Hindlimb muscle (tissue), 1 donor: ENCODE data around the gene PIK3C2G. TPM values are rescaled to one million over a fixed set of nuclear protein-coding genes. Genes with fewer than 3 reads are reported as not detected.
"Not testable (repeated sequence)": the region's sequence is repeated elsewhere in the genome, so short reads cannot be mapped to it uniquely, and the experiment has no call there.

Source experiments
- DNase-seq: peaks from one replicate; pipeline ENCODE4 v3.0.0-alpha.2; 2013
- polyA plus RNA-seq: library from polyadenylated mRNA; unstranded; fragments of 120-200 nt; gene quantifications from one replicate; pipeline ENCODE4 v1.2.1, GENCODE V29; 2013; ENCODE audit not compliant: insufficient read length

Gene PIK3C2G
- polyA plus RNA-seq, 1 donor: 0.12 TPM

DNA sequence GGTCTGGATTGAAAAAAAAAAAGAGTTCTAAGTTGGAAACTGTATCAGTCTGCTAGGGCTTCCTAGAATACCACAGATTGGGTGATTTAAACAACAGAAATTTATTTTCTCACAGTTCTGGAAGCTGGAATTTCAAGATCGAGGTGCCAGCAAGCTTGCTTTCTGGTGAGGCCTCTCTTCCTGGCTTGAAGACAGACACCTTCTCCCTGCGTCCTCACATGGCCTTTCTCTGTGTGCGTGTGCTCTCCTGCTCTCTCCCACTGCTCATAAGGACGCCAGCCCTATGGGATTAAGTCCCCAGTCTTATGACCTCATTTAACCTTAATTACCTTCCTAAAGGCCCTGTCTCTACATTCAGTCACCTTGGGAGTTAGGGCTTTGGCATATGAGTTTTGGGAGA, 215.5 kb downstream of the PIK3C2G start:
- no peak for DNase-seq

- no peak for DNase-seq
These were observed 217.9 kb downstream of the PIK3C2G start for GRCh38 chr12:18479256-18479655.

DNA sequence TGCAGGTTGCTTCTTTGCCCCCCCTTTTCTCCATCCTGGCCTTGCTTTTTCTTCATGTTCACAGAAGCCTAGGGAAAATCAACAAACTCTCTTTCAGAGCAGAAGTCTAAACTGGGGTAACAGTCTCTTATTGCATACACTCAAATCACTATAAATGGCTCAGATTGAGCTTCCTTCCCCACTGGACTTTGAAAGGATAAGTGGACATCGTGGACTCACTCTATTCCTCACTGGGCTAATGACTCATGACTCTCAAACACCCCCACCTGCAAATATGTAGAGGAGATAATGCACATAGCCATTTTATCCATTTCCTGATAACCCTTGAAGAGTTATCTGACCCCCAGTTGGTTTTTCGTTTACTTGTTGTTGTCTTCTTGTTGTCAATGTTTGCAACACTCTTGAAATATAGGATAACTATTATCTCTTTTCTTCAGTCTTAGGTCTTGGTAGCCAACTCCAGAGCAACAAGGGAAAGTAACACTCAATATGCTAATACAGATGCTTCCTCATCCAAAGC, 221.3 kb downstream of the PIK3C2G start:
- no peak for DNase-seq

GRCh38 chr12:18483698-18484325, 222.5 kb downstream of the PIK3C2G start:
- DNase-seq: no peak

- no peak for DNase-seq
These were observed 224.7 kb downstream of the PIK3C2G start for GRCh38 chr12:18486036-18486435.

GRCh38 chr12:18487509-18487908, 226.2 kb downstream of the PIK3C2G start:
- DNase-seq: no peak

- DNase-seq: no peak
These were observed 231.2 kb downstream of the PIK3C2G start for GRCh38 chr12:18492372-18493025.

DNA sequence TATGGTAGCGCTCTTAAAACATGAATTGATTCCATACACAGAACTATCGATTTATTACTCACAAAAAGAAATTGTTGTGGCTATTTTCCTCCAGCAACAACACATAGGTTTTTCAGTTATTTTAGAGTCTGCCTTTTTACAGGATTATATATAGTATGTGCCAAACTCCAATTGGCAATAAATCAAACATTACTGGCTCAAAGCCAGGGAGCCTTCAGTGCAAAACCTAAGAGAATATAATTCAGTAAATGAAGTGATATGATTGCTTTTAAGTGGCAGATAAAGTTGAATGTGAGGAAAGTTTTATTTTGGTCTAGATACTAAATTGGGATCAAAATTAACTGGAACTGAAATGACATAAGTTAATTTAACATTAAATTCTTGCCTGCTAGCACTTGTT, 234.8 kb downstream of the PIK3C2G start:
- no peak for DNase-seq

DNA sequence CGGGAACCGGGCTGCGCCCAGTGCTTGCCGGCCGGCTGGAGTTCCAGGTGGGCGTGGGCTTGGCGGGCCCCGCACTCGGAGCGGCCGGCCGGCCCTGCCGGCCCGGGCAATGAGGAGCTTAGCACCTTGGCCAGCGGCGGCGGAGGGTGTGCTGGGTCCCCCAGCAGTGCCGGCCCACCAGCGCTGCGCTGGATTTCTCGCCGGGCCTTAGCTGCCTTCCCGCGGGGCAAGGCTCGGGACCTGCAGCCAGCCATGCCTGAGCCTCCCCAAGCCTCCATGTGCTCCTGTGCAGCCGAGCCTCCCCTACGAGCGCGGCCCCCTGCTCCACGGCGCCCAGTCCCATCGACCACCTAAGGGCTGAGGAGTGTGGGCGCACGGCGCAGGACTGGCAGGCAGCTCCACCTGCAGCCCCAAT, 238.8 kb downstream of the PIK3C2G start:
- DNase-seq: not testable (repeated sequence)

GRCh38 chr12:18500736-18501135, 239.4 kb downstream of the PIK3C2G start:
- not testable (repeated sequence) for DNase-seq

DNA sequence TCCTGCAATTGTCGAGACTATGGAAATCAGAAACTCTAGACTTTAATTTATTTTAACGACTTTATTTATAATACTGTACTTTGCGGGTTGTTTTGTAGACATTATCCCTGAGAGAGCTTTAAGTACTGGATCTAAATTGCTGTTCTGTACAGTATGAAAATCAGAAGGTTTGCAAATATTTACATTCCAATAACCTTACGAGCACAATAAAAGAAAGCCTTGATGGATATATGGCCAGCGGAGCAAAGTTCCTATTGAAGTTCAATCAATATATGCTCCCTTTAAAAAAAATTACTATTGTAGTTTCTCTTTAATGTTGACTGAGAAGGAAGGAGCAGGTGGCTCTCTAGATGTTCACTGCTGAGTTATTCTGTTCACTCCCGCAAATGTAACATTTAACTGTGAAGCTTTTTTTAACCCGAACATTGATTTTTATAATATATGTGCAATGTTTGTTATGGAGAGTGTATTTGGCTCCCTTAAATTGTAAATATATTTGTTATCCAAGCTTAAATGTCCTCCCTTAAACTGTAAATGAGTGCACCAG, 241.2 kb downstream of the PIK3C2G start:
- DNase-seq: no peak

DNA sequence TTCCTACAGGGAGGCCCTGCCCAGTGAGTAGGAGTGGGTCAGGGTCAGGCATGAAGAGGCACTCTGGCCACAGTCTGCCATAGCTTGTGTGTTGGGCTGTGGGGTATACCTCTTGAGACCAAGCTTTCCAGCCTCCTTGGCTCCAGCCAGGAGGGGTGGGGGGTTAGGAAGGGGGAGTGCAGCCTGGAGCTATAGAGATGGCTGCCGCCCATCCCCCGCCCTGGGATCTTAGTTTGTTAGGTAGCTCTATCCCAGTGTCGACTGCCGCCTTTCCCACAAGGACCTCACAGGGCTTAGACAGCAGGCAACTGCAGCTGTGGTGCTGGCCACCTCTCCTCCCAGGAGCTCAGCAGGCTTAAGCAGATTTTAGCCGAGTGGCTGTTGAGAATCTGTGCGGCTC, 260.1 kb downstream of the PIK3C2G start:
- DNase-seq: no peak

DNA sequence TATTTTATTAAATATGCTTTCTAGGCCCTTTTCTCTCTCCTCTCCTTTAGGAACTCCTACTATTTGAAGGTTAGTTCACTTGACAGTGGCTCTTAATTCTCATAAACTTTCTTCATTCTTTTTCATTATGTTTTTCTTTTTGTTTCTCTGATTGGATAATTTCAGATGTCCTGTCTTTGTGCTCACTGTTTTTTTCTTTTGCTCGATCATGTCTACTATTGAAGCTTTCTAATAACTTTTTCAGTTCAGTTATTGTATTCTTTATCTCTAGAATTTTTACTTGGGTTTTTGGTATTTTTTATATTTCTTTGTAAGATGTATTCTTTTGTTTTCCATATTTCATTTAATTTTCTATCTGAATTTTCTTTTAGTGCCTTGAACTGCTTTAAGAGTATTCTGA, 261.5 kb downstream of the PIK3C2G start:
- DNase-seq: no peak

GRCh38 chr12:18542497-18542896, 281.2 kb downstream of the PIK3C2G start:
- not testable (repeated sequence) for DNase-seq

DNA sequence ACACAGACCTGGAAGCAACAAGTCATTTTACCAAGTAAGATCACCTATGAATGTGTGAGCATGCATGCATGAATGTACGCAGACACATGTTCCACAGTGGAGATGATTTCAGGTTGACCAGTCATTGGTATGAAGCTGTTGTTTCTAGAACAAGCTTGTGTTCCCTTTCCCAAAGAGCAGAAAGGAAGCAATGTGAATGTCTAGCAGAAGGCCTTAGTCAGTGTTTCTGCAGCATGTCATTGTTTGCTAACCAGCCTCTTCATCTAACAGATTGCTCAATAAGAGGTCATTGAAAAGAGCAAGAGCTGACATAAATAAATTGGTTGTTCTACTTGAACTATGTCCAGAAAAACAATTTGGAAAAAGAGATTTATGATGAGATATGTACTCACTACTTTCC, 285.1 kb downstream of the PIK3C2G start:
- DNase-seq: no peak

DNA sequence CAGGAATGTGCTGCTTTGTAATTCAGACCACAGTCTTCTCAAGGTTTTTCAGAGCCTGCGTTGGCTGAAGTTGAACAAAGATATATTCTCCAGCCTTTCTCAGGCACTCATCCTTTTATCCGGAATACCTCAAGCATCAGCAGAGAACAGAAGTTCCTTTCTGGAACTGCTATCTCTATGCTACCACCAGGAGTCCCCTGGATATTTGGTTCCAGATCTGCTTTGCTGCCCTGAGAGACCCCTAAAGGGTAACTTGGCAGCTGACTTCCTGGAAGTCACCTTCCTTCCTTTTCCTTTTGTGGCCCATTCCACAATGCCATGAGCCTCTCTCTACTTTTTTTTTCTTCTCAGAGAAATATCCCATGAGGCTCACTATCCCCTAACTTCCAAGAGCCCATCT, 288.3 kb downstream of the PIK3C2G start:
- no peak for DNase-seq

- DNase-seq: peak; percentile 26
These were observed 289.8 kb downstream of the PIK3C2G start for GRCh38 chr12:18551106-18551505.

DNA sequence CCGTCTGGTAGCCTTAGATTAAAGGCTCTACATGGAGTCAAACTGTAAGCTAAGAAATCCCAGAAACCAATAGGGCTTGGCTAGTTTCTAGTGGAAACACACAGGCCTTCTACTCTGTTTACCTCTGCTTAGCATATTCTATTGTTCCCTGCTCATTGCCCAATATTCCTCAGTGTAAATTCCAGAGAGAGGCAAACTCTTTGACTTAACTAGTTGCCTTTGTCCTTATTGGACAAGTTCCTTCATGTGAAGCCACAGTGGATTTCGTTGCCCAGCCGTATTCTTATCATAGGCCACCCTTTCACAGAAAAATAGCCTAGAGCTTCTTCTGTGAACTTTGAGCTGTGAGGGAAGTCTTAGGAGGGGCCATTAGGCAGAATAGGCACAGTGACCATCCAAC, 290.4 kb downstream of the PIK3C2G start:
- no peak for DNase-seq

- no peak for DNase-seq
These were observed 291.5 kb downstream of the PIK3C2G start for GRCh38 chr12:18552829-18553228.

DNA sequence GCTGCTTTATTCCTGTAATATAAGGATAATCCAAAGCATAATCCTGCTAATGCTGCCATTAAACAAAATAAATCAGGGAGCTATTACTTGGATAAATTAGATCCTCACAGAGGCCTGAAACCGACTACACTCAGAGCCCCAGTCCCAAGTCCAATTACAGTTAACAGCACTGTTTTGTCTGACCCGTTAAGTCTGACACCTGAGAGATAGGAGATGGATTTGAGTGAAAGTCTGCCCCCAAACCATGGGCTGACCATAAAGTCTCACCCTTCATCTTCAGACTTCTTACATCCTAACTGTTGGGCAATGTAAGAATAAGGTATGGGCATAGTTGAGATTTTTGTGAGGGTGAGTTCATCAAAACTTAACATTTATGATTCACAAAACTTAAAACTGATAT, 294.8 kb downstream of the PIK3C2G start:
- DNase-seq: no peak

DNA sequence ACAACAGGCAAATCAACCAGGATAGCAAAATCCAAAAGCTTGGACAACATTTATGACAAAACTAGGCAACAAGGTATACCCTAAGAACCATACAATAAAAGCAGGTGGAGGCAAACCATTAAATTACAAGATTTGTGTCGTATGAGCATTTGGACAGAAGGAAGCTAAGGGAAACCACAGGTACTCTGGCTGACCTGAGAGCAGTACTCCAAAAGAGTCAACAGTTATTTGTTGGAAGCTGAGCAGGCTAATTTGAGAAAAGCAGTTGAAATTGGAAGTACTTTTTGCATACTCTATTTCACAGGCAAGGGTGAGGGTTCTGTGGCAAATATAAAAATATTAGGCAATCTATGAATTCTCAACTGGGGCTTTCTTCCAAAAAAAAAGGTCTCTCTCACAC, 297.9 kb downstream of the PIK3C2G start:
- DNase-seq: no peak

DNA sequence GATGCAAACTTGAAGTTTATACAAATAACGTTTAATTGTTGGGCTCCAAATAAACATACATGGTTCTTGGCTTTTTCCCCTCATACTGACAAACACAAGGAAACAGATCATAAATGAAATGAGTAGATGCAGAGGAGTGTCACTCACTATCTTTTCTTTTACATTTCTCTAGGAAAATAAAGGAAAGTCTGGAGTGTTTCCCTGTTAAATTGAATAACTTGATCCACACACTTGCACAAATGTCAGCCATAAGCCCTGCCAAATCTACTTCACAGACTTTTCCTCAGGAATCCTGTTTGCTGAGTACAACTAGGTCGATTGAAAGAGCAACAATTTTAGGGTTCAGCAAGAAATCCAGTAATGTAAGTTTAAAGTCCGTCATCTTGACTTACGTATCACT, 301.2 kb downstream of the PIK3C2G start:
- DNase-seq: peak; percentile 59

DNA sequence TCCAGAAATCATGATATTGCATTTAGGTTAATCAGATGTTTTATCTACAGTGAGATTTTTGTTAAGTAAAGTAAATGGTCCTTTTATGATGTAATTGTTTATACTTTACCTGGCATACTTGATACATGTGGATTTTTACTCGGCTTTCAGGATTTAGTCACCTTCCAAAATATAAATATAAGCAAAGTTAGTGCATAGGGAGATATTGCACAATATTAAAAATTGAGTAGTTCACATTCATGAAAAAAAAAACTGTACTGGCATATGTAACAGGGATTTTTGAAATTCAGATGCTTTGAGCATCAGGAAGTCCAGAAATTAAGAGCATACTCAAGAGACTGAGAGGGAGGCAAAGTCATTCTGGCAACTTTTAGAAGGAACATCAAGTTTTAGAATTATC, 303.0 kb downstream of the PIK3C2G start:
- DNase-seq: no peak

DNA sequence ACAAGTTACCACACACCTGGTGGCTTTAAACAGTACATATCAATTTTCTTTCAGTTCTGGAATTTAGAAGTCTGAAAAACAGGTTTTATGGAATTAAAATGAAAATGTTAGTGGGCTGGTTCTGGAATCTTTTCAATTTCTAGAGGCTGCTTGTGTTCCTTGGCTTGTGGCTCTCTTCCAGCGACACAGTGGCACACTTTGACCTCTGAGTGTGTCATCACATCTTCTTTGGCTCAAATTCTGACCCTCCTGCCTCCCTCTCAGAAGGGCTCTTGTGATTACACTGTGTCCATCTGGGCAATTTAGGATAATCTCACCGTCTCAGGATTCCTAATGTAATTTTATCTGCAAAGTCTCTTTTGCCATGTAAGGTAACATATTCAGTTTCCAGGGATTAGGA, 306.5 kb downstream of the PIK3C2G start:
- DNase-seq: no peak
